Skin of body (tissue), 2 donors: ENCODE measurements around the gene SLC27A4. TPM values are rescaled to one million over a fixed set of nuclear protein-coding genes. Genes with fewer than 3 reads are reported as not detected.
"Not testable (repeated sequence)": the region's sequence is repeated elsewhere in the genome, so short reads cannot be mapped to it uniquely, and the experiment has no call there.

Experiments used
- DNase-seq: peaks from one replicate; lab custom pipeline; 2025; lab: John Stamatoyannopoulos, UW
- total RNA-seq: library from RNA; depleted of rRNA; stranded (reverse); fragments of >200 nt; gene quantifications from one replicate; pipeline ENCODE4 v1.2.3, GENCODE V29; 2014

SLC27A4 gene
- total RNA-seq, 1 donor from 2014 or later, result 17.7 TPM

GRCh38 chr9:128323791-128324190 lies 16.5 kb upstream of the SLC27A4 start:
- DNase-seq, result no peak

- no peak for DNase-seq
Observed at GRCh38 chr9:128324401-128324800, 15.9 kb upstream of the SLC27A4 start.

GRCh38 chr9:128325629-128326028 lies 14.7 kb upstream of the SLC27A4 start:
- no peak for DNase-seq

- no peak for DNase-seq
Observed at GRCh38 chr9:128333451-128333869, 6.9 kb upstream of the SLC27A4 start.

GRCh38 chr9:128335161-128335560 lies 5.2 kb upstream of the SLC27A4 start:
- DNase-seq, result peak; percentile 51

GRCh38 chr9:128335914-128336313 lies 4.4 kb upstream of the SLC27A4 start:
- DNase-seq, result no peak

- DNase-seq, result no peak
Observed at GRCh38 chr9:128337936-128338335, 2.4 kb upstream of the SLC27A4 start.

- DNase-seq, result not testable (repeated sequence)
Observed at GRCh38 chr9:128338852-128339614, 1.3 kb upstream of the SLC27A4 start.

GRCh38 chr9:128340691-128341434 lies 536 bp downstream of the SLC27A4 start:
- no peak for DNase-seq

GRCh38 chr9:128341435-128341849 lies 1.1 kb downstream of the SLC27A4 start:
- peak; percentile 13 for DNase-seq

GRCh38 chr9:128342971-128343680 lies 2.8 kb downstream of the SLC27A4 start:
- no peak for DNase-seq

- DNase-seq, result no peak
Observed at GRCh38 chr9:128343855-128344254, 3.5 kb downstream of the SLC27A4 start.

GRCh38 chr9:128344931-128345605 lies 4.7 kb downstream of the SLC27A4 start:
- no peak for DNase-seq

- no peak for DNase-seq
Observed at GRCh38 chr9:128349125-128349524, 8.8 kb downstream of the SLC27A4 start.

- no peak for DNase-seq
Observed at GRCh38 chr9:128349772-128350171, 9.4 kb downstream of the SLC27A4 start.

GRCh38 chr9:128355451-128355850 lies 15.1 kb downstream of the SLC27A4 start:
- DNase-seq, result no peak

GRCh38 chr9:128358090-128358489 lies 17.8 kb downstream of the SLC27A4 start:
- no peak for DNase-seq

GRCh38 chr9:128358861-128359260 lies 18.5 kb downstream of the SLC27A4 start:
- DNase-seq, result no peak

GRCh38 chr9:128360826-128361225 lies 20.5 kb downstream of the SLC27A4 start:
- DNase-seq, result no peak

GRCh38 chr9:128361296-128361985 lies 21.1 kb downstream of the SLC27A4 start:
- DNase-seq, result no peak
